OCI-LY1 (cell line): ENCODE measurements around the gene CENPS.
"Not testable (repeated sequence)": the region's sequence is repeated elsewhere in the genome, so short reads cannot be mapped to it uniquely, and the experiment has no call there.

Experiments used
- H2AFZ ChIP-seq: fragments of 200-600 bp; sonication (generic), shearing (Covaris generic); 2 replicates; pipeline ENCODE4 v1.6.0; 2014; ENCODE audit warnings: antibody characterized with exemption, mild to moderate bottlenecking, low read length
- H3F3A ChIP-seq: fragments of 200-600 bp; sonication (generic), shearing (Covaris generic); 2 replicates; pipeline ENCODE4 v1.6.0; 2014; ENCODE audit warnings: mild to moderate bottlenecking, antibody characterized with exemption, low read length, moderate library complexity; ENCODE audit not compliant: insufficient read depth
- H3K27ac ChIP-seq: fragments of 200-600 bp; sonication (generic); 2 replicates; pipeline ENCODE4 v1.5.1; 2014; ENCODE audit warnings: low read length, mixed run types, mild to moderate bottlenecking, low read depth; ENCODE audit not compliant: poor library complexity, severe bottlenecking
- H3K27me3 ChIP-seq: fragments of 200-600 bp; sonication (generic); 2 replicates; pipeline ENCODE4 v1.6.0; 2014; ENCODE audit warnings: antibody characterized with exemption, mild to moderate bottlenecking, low read length, moderate library complexity; ENCODE audit not compliant: insufficient read depth
- H3K36me3 ChIP-seq: fragments of 200-600 bp; sonication (generic); 2 replicates; pipeline ENCODE4 v1.6.1; 2014; ENCODE audit warnings: mild to moderate bottlenecking, antibody characterized with exemption, low read length, moderate library complexity, mixed read lengths; ENCODE audit not compliant: insufficient read depth
- H3K4me1 ChIP-seq: fragments of 200-600 bp; sonication (generic); 2 replicates; pipeline ENCODE4 v1.5.1; 2014; ENCODE audit warnings: mild to moderate bottlenecking, low read length, moderate library complexity; ENCODE audit not compliant: insufficient read depth, severe bottlenecking
- H3K4me2 ChIP-seq: fragments of 200-600 bp; sonication (generic), shearing (Covaris generic); 2 replicates; pipeline ENCODE4 v1.6.1; 2014; ENCODE audit warnings: low read length
- H3K4me3 ChIP-seq: fragments of 200-600 bp; sonication (generic); 2 replicates; pipeline ENCODE4 v1.5.1; 2014; ENCODE audit warnings: low read length, low read depth, mild to moderate bottlenecking, mixed read lengths; ENCODE audit not compliant: poor library complexity, severe bottlenecking
- H3K79me2 ChIP-seq: fragments of 200-600 bp; shearing (Covaris generic); 2 replicates; pipeline ENCODE4 v1.6.1; 2016; ENCODE audit warnings: mixed run types, low read length, mixed read lengths; ENCODE audit not compliant: insufficient read depth
- H3K9ac ChIP-seq: fragments of 200-600 bp; sonication (generic), shearing (Covaris generic); 2 replicates; pipeline ENCODE4 v1.6.1; 2014; ENCODE audit warnings: mild to moderate bottlenecking, low read length, mixed read lengths
- H3K9me2 ChIP-seq: fragments of 200-600 bp; sonication (generic), shearing (Covaris generic); 2 replicates; pipeline ENCODE4 v1.6.1; 2014; ENCODE audit warnings: low read depth, mild to moderate bottlenecking, low read length, mixed read lengths
- H3K9me3 ChIP-seq: fragments of 200-600 bp; shearing (Covaris generic); 2 replicates; pipeline ENCODE4 v1.6.1; 2014; ENCODE audit warnings: low read length, mixed read lengths
- H4K20me1 ChIP-seq: fragments of 200-600 bp; sonication (generic), shearing (Covaris generic); 2 replicates; pipeline ENCODE4 v1.6.0; 2016; ENCODE audit warnings: mild to moderate bottlenecking, low read length; ENCODE audit not compliant: insufficient read depth
- EZH2 ChIP-seq: fragments of 200-600 bp; sonication (generic), shearing (Covaris generic); IDR thresholded peaks from 2 replicates; pipeline ENCODE4 v1.8.0; 2017; ENCODE audit warnings: borderline replicate concordance, mixed run types, mild to moderate bottlenecking, antibody characterized with exemption, low read length, moderate library complexity, mixed read lengths
- TF ChIP-seq, protein P1 (sequence below): fragments of 200-600 bp; sonication (generic), shearing (Covaris generic); IDR thresholded peaks from 2 replicates; pipeline ENCODE4 v1.5.1; 2017; ENCODE audit warnings: mild to moderate bottlenecking, antibody characterized with exemption, low read length, moderate library complexity, mixed read lengths

Gene CENPS

DNA sequence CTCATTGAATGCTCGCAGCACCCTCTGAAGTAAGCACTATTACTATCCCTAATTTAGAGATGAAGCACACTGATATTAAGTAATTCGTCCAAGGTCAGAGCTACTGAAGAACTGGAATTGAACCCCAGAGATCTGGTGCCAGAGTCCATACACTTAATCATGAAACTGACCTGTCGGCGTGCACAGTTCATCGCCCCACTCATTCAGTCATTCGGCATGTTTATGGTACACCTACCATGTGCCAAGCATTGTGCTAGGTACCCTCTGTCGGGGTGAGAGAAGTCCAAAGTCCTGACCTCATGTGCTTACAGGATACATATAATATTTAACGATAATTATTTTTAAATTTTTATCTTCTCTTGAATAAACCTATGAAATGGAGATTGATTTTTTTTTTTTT is 5.6 kb upstream of the CENPS start:
- Histone ChIP-seq H3K9me2 (no peaks in the 10 kb centered on the region), H3K9me3 (no peaks in the 10 kb centered on the region), H3F3A (no peaks in the 10 kb centered on the region), H3K4me1 (peaks cover 4% of the 10 kb centered on the region), H3K36me3 (peaks cover 13% of the 10 kb centered on the region), H3K79me2 (no peaks in the 10 kb centered on the region), H4K20me1 (no peaks in the 10 kb centered on the region), H3K4me2 (no peak overlapping the region), H2AFZ (no peak overlapping the region), H3K9ac (no peak overlapping the region), H3K4me3 (no peak overlapping the region), H3K27ac (no peak overlapping the region), H3K27me3 (no peaks in the 10 kb centered on the region)
- TF ChIP-seq EZH2, result no peak
- TF ChIP-seq, protein P1, sequence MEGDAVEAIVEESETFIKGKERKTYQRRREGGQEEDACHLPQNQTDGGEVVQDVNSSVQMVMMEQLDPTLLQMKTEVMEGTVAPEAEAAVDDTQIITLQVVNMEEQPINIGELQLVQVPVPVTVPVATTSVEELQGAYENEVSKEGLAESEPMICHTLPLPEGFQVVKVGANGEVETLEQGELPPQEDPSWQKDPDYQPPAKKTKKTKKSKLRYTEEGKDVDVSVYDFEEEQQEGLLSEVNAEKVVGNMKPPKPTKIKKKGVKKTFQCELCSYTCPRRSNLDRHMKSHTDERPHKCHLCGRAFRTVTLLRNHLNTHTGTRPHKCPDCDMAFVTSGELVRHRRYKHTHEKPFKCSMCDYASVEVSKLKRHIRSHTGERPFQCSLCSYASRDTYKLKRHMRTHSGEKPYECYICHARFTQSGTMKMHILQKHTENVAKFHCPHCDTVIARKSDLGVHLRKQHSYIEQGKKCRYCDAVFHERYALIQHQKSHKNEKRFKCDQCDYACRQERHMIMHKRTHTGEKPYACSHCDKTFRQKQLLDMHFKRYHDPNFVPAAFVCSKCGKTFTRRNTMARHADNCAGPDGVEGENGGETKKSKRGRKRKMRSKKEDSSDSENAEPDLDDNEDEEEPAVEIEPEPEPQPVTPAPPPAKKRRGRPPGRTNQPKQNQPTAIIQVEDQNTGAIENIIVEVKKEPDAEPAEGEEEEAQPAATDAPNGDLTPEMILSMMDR, result no peak

GRCh38 chr1:10425826-10426534 is 4.3 kb upstream of the CENPS start:
- H3K9me3 ChIP-seq, H3F3A ChIP-seq, H3K9me2 ChIP-seq, H3K27ac ChIP-seq, H3K36me3 ChIP-seq, H3K4me2 ChIP-seq, H3K79me2 ChIP-seq, H2AFZ ChIP-seq, H3K4me3 ChIP-seq, H4K20me1 ChIP-seq, H3K9ac ChIP-seq, H3K27me3 ChIP-seq: not testable (repeated sequence)
- peaks cover 11% of the 10 kb centered on the region for H3K4me1 ChIP-seq

DNA sequence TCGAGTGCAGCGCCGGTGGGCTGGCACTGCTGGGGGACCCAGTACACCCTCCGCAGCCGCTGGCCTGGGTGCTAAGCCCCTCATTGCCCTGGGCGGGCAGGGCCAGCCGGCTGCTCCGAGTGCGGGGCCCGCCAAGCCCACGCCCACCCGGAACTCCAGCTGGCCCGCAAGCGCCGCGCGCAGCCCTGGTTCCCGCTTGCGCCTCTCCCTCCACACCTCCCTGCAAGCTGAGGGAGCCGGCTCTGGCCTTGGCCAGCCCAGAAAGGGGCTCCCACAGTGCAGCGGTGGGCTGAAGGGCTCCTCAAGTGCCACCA is 3.7 kb upstream of the CENPS start:
- H2AFZ ChIP-seq, H4K20me1 ChIP-seq, H3K4me2 ChIP-seq, H3F3A ChIP-seq, H3K27ac ChIP-seq, H3K27me3 ChIP-seq, H3K9me2 ChIP-seq, H3K36me3 ChIP-seq, H3K79me2 ChIP-seq, H3K9me3 ChIP-seq, H3K4me3 ChIP-seq, H3K9ac ChIP-seq: not testable (repeated sequence)
- peaks cover 17% of the 10 kb centered on the region for H3K4me1 ChIP-seq

DNA sequence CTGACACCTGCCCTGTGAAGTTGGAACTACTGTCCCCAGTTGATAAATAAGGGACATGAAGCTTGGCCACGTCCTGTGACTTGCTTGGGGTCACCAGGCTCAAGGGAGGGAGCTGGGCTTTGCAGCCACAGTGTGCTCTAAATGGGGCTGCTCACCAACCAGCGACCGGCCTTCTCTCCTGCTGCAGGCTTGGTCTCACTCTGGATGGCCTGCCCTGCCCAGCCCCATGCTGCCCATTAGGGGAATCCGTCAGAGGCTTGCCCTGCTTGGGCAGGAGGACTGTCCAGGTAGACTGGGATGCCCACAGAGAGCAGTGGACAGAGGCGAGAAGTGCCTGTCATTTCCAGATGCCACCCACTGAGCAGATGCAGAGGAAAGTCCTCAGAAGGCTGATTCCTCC is 1.2 kb upstream of the CENPS start:
- H3K27ac ChIP-seq, result no peak overlapping the region
- peaks cover 22% of the 10 kb centered on the region for H3K4me1 ChIP-seq
- no peak overlapping the region for H3K9ac ChIP-seq
- TF ChIP-seq EZH2, result no peak
- TF ChIP-seq, protein P1, result no peak
- no peaks in the 10 kb centered on the region for H3F3A ChIP-seq
- no peaks in the 10 kb centered on the region for H4K20me1 ChIP-seq
- H3K4me2 ChIP-seq, result no peak overlapping the region
- H3K9me3 ChIP-seq, result no peaks in the 10 kb centered on the region
- H3K79me2 ChIP-seq, result no peaks in the 10 kb centered on the region
- H3K36me3 ChIP-seq, result no peaks in the 10 kb centered on the region
- no peaks in the 10 kb centered on the region for H3K27me3 ChIP-seq
- H3K9me2 ChIP-seq, result no peaks in the 10 kb centered on the region
- H3K4me3 ChIP-seq, result no peak overlapping the region
- no peak overlapping the region for H2AFZ ChIP-seq
